ENCODE data around the gene MACROD2. TPM values are rescaled to one million over a fixed set of nuclear protein-coding genes. Genes with fewer than 3 reads are reported as not detected.

The MACROD2 gene
- total RNA-seq, 2 experiments from 2014 or later, result not detected

DNA sequence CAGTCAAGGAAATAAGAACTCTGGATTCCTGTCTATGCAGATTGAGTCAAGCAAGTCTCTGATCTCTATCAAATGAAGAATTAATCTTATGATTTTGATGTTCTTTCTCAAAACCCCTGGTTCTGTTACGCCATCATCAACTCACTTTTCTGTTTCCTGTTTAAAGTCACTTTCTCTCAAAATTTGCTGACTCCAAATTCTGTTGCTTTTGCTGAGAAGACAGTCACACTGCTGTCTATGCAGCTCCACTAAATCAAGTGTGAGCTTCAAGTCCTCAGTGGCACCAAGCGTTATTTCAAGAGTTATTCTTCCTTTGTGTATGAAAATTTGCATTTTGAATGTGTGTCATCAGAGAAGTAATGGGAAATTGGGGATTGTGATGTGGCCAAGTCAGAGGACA is 1914.7 kb downstream of the MACROD2 start:
- Mint-ChIP-seq H3K27ac (no peak overlapping the region), H3K4me3 (no peak overlapping the region), H3K27me3 (no peaks in the 10 kb centered on the region), H3K4me1 (no peaks in the 10 kb centered on the region), H3K9me3 (peaks cover 10% of the 10 kb centered on the region), H3K36me3 (ENCODE audit: low read depth) (no peaks in the 10 kb centered on the region)
- ChIA-PET CTCF (no interaction called here), POLR2A (no interaction called here)
- no peak for DNase-seq

DNA sequence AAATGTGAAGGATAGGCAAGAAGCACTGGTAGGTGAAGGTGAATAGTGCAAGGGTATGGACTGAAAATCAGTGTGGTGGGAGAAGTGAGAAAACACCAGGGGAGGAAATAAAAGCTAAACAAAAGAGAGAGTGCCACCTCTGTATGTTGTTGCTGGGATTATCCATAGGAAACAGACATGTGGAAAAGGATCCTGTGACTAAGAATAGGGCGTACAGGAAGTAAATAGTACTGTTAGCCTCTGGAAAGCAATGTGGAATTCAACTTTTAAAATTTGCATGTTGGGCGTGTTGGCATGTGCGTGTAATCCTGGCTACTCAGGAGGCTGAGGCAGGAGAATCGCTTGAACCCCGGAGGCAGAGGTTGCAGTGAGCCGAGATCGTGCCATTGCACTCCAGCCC is 1916.3 kb downstream of the MACROD2 start:
- POLR2A ChIA-PET, result no interaction called here
- Mint-ChIP-seq H3K36me3 (ENCODE audit: low read depth) (no peaks in the 10 kb centered on the region), H3K4me1 (no peaks in the 10 kb centered on the region), H3K9me3 (peaks cover 10% of the 10 kb centered on the region), H3K27me3 (no peaks in the 10 kb centered on the region), H3K4me3 (no peak overlapping the region), H3K27ac (no peak overlapping the region)
- DNase-seq, result no peak
- CTCF ChIA-PET, result no interaction called here

DNA sequence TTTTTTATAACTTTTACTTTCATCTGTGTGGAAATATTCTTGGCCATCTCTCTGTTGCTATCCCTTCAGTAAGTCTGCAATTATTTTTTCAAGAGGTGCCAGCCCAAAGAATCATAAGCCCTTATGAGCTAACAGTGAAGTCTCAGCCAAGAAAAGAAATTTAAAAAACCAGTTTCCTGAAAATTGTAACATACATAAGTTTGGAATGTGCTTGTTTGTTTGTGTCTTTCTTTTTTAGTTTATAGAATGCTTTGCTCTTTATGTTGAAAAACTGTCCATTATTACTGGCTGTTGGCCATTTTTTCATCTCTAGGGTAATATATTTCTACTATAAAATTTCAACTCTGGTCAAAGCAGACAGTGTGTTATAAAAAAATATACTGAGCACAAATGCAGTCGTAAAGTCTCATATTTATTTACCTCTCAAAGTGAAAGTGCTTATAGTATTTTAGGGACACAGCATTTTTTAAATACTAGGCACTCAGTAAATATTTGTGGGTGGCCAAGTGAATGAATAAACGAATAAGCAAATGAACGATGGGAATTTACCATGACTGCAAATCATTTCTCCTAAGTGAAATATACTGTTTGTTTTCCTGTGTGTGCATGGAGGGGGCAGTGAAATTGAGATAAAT is 1918.2 kb downstream of the MACROD2 start:
- H3K4me3 Mint-ChIP-seq, result no peak overlapping the region
- ChIA-PET POLR2A (no interaction called here), CTCF (no interaction called here)
- H3K27ac Mint-ChIP-seq, result no peak overlapping the region
- no peaks in the 10 kb centered on the region for H3K4me1 Mint-ChIP-seq
- DNase-seq, result no peak
- no peaks in the 10 kb centered on the region for H3K27me3 Mint-ChIP-seq
- H3K36me3 Mint-ChIP-seq (ENCODE audit: low read depth), result no peaks in the 10 kb centered on the region
- H3K9me3 Mint-ChIP-seq, result peaks cover 10% of the 10 kb centered on the region

DNA sequence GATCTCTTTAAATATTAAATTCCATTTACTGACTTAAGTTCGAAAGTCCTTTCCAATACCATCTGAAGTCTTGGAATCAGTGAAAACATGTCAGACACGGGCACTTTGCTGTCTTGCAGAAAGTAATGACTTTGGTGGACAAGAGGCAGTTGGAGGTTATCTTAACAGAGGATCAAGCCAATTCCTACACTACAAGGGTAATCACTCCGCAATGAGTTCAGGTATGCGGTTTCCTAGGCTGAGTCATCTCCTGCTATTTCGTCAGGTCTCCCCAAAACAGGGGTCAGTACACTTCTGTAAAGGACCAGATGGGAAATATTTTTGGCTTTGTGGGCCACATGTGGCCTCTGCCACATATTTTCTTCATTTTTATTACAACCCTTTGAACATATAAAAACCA is 1921.3 kb downstream of the MACROD2 start:
- Mint-ChIP-seq H3K27me3 (no peaks in the 10 kb centered on the region), H3K4me1 (no peaks in the 10 kb centered on the region), H3K4me3 (no peak overlapping the region), H3K27ac (no peak overlapping the region), H3K9me3 (peaks cover 10% of the 10 kb centered on the region), H3K36me3 (ENCODE audit: low read depth) (no peaks in the 10 kb centered on the region)
- no peak for DNase-seq
- POLR2A ChIA-PET, result no interaction called here
- CTCF ChIA-PET, result no interaction called here

DNA sequence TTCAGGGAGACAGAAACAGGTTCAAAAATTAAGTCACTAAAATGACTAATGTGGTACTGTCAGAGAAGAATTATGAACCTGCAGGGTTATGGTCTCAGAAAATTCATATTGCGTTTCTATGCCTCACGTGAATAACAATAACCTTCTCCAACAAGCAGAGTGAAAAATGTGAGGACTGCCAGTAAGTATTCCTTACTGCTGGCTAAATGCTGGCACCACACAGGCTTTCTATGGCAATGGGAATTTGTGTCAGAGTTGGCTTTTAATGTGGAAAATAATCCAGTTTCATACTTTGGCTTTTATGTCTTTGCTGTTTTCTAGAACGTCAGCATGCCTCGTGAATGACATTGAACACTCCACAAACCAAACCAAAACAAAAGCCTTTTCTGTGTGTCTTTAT is 1922.0 kb downstream of the MACROD2 start:
- CTCF ChIA-PET, result no interaction called here
- H3K27me3 Mint-ChIP-seq, result no peaks in the 10 kb centered on the region

DNA sequence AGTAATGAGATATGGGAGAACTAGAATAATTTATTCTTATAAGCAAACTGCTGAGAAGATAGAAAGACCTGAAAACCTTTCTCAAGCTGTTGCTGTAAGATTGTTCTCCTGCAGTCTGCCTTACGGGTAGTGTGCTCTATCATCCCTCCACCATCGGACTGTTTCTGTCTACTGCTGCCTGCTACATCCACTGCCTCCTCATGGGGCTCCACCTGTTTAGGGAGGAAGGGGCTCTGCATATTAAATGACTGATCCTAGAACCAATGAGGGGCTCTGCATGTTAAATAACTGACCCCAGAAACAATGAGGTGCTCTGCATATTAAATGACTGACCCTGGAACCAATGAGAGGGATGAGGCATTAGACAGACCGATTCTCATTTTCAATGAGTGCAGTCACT is 1923.3 kb downstream of the MACROD2 start:
- Mint-ChIP-seq H3K36me3 (ENCODE audit: low read depth) (no peaks in the 10 kb centered on the region), H3K4me1 (no peaks in the 10 kb centered on the region), H3K27me3 (no peaks in the 10 kb centered on the region), H3K4me3 (no peak overlapping the region), H3K27ac (no peak overlapping the region), H3K9me3 (peaks cover 10% of the 10 kb centered on the region)
- POLR2A ChIA-PET, result no interaction called here
- no peak for DNase-seq
- CTCF ChIA-PET, result no interaction called here

More for the DNA sequence above, 1922.0 kb downstream of the MACROD2 start:
- no peak overlapping the region for H3K27ac Mint-ChIP-seq
- DNase-seq, result no peak
- no peaks in the 10 kb centered on the region for H3K4me1 Mint-ChIP-seq
- H3K4me3 Mint-ChIP-seq, result no peak overlapping the region
- peaks cover 10% of the 10 kb centered on the region for H3K9me3 Mint-ChIP-seq
- POLR2A ChIA-PET, result no interaction called here
- H3K36me3 Mint-ChIP-seq (ENCODE audit: low read depth), result no peaks in the 10 kb centered on the region

DNA sequence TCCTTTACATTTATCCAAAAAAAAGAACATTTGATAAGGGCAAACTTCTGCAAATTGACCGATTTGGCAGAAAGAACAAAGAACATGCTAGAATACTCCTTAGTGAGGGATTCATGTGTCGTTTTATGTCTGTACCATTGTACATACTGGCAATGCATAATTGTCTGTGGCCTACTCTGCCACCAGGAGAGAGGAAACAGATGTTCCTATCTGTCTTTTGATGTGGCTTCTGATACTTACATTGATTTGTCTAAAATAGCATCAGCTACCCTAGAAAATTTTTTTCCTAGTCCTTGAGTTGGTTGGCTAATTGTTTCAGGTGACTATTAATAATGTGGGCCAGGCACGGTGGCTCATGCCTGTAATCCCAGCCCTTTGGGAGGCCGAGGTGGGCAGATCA is 1923.8 kb downstream of the MACROD2 start:
- Mint-ChIP-seq H3K9me3 (peaks cover 10% of the 10 kb centered on the region), H3K27ac (no peak overlapping the region), H3K36me3 (ENCODE audit: low read depth) (no peaks in the 10 kb centered on the region), H3K4me3 (no peak overlapping the region), H3K4me1 (no peaks in the 10 kb centered on the region), H3K27me3 (no peaks in the 10 kb centered on the region)
- no peak for DNase-seq
- POLR2A ChIA-PET, result no interaction called here
- CTCF ChIA-PET, result no interaction called here

DNA sequence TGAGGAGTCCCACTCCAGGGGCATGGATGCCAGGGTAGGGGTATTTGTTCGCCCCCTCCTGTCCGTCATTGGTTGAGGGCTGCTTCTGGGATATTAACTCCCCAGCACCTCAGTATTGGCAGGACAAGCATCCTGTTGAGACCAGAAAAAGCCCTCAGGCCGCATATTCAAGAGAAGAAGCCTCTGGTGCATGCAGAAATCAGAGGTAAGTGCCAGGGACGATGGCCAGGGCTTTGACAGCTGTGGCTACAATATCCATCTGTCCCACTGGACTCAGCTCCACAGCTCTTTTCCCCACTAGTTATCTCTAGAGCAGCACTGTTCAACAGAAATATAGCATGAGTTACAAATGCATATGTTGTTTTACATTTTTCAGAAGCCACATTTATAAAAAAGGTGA is 1926.6 kb downstream of the MACROD2 start:
- Mint-ChIP-seq H3K4me3 (no peak overlapping the region), H3K36me3 (ENCODE audit: low read depth) (no peaks in the 10 kb centered on the region), H3K4me1 (no peaks in the 10 kb centered on the region), H3K27me3 (no peaks in the 10 kb centered on the region), H3K27ac (no peak overlapping the region), H3K9me3 (peaks cover 6% of the 10 kb centered on the region)
- ChIA-PET POLR2A (no interaction called here), CTCF (no interaction called here)
- DNase-seq, result no peak

DNA sequence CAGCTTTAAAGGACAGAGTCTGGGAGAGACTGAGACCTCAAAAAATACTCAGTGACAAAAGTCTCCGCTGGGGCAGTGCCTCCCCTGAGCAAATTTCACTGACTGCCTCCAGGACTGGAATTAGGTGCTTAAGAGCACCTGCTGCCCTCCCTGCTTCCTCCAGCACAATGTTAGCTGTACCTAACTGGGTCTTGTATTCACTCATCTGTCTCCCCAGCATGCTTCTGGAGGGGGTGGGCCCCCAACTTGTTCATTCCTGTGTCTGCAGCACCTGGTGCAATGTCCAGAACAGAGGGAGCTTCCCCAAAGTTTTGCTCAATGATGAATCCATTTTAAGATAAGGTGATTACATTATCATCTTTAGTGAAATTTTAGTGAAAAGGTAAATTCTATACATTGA is 1927.2 kb downstream of the MACROD2 start:
- Mint-ChIP-seq H3K9me3 (peaks cover 6% of the 10 kb centered on the region), H3K36me3 (ENCODE audit: low read depth) (no peaks in the 10 kb centered on the region), H3K4me1 (no peaks in the 10 kb centered on the region), H3K4me3 (no peak overlapping the region), H3K27ac (no peak overlapping the region), H3K27me3 (no peaks in the 10 kb centered on the region)
- DNase-seq, result no peak
- POLR2A ChIA-PET, result no interaction called here
- CTCF ChIA-PET, result no interaction called here

DNA sequence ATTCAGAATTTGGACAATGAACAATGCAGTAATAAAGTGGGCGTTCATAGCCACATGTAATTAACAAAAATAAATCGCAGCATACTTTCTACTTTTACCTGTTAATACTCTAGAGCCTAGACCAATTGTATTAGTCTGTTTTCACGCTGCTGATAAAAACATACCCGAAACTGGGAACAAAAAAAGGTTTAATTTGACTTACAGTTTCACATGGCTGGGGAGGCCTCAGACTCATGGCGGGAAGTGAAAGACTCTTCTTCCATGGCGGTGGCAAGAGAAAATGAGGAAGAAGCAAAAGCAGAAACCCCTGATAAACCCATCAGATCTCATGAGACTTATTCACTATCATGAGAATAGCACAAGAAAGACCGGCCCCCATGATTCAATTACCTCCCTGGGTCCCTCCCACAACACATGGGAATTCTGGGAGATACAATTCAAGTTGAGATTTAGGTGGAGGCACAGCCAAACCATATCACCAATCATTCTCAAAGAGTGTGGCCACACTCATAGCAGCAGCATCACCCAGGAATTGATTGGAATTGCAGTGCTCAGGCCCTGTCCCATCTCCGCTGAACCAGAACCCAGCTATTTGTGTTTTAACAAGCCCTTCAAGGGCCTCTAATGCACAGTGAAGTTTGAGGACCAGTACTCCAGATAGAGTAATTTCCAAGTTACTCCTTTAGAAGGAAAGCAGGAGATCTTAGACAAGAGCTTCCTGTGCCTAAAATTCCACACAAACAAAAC is 1927.9 kb downstream of the MACROD2 start:
- no peak for DNase-seq
- Mint-ChIP-seq H3K36me3 (ENCODE audit: low read depth) (no peaks in the 10 kb centered on the region), H3K9me3 (peaks cover 6% of the 10 kb centered on the region), H3K4me1 (no peaks in the 10 kb centered on the region), H3K27ac (no peak overlapping the region), H3K27me3 (no peaks in the 10 kb centered on the region), H3K4me3 (no peak overlapping the region)
- ChIA-PET CTCF (no interaction called here), POLR2A (no interaction called here)

DNA sequence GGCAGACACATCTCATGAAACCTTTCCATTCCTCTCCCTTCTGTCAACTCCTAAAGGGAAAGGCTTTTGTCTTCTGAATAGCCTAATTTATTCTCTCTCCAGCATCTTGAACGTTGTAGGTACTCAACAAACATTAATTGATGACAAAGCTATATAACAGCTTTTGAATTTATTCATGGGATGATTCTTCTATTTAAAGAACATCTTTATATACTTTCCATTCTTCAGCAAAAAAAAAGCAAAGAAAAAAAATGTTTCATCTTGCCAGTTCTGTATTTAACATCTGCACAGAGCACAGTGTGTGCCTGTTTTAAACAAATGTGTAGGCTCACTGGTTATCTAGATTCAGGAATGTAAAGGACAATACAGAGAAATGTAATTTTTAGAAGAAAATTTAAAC is 1929.2 kb downstream of the MACROD2 start:
- no peak for DNase-seq
- Mint-ChIP-seq H3K27ac (no peak overlapping the region), H3K9me3 (peaks cover 6% of the 10 kb centered on the region), H3K4me1 (no peaks in the 10 kb centered on the region), H3K27me3 (no peaks in the 10 kb centered on the region), H3K4me3 (no peak overlapping the region), H3K36me3 (ENCODE audit: low read depth) (no peaks in the 10 kb centered on the region)
- CTCF ChIA-PET, result no interaction called here
- POLR2A ChIA-PET, result no interaction called here

DNA sequence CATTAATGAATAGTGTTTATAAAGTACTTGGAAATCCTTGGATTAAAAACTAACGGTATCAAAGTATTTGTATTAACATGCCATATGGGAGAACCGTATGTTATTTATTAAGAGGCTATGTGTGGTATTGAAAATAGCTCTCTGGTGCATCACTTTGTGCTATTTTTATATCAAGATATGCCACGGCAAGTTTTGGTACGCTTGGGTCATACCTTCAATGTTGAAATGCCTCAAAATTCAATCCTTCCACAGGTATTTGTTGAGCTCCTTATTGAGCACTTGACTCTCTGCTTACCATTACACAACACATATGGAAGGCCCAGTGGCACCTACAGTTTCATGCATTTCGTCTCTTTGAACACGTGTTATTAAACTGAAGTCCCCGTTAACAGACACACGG is 1930.1 kb downstream of the MACROD2 start:
- no peaks in the 10 kb centered on the region for H3K4me1 Mint-ChIP-seq
- ChIA-PET POLR2A (no interaction called here), CTCF (no interaction called here)
- DNase-seq, result no peak
- no peaks in the 10 kb centered on the region for H3K36me3 Mint-ChIP-seq (ENCODE audit: low read depth)
- H3K9me3 Mint-ChIP-seq, result peaks cover 6% of the 10 kb centered on the region
- no peaks in the 10 kb centered on the region for H3K27me3 Mint-ChIP-seq
- H3K27ac Mint-ChIP-seq, result no peak overlapping the region
- no peak overlapping the region for H3K4me3 Mint-ChIP-seq

DNA sequence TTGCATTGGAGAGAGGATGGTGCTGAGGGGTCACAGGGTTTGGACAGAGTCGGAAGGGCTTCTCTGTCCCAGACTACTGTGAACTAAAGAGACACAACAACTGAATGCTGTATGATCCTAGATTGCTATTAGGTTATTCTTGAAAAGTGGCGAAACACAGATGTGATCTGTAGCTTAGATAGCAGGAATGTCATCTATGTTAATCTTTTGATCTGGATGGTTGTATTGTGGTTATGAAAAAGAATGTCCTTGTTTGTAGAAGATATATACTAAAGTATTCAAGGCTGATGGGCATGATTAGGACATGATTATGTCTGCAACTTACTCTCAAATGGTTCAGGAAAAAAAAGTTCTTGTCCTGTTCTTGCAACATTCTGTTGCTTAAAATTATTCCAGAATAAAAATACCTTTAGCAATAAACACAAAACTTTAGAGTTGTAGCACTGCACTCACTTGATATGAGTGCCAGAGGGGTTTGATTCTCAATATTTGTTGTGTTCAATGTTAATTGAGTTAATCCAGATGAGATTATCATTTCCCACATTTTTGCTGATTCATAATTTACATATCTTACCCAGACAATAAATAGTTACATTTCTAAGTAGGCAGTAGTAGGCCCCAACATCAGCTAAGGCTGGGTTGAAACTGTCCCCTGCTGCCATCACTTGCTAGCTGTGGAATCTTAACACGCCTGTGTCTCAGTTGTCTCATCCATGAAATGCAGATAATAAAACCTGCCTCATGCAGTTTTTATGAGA is 1932.8 kb downstream of the MACROD2 start:
- no peaks in the 10 kb centered on the region for H3K36me3 Mint-ChIP-seq (ENCODE audit: low read depth)
- H3K4me1 Mint-ChIP-seq, result no peaks in the 10 kb centered on the region
- CTCF ChIA-PET, result no interaction called here

DNA sequence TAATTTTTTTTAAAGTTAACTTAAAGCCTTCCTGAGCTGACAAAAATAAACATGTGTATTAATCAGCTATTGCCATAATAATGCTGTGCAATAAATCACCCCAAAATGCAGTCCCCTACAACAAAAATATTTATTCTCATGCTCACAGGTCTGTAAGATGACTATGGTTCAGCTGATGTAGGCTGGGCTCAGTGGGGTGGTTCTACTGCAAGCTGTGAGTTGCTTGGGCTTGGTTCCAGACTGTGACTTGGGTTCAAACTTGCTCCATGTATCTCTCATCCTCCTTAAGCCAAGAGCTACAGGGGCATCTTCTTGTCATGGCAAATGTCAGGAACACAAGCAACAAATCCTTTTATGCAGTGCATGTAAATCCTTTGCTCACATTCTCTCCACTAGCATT is 1933.6 kb downstream of the MACROD2 start:
- POLR2A ChIA-PET, result no interaction called here
- no peak overlapping the region for H3K27ac Mint-ChIP-seq
- CTCF ChIA-PET, result no interaction called here
- H3K36me3 Mint-ChIP-seq (ENCODE audit: low read depth), result no peaks in the 10 kb centered on the region
- H3K4me3 Mint-ChIP-seq, result no peak overlapping the region
- H3K9me3 Mint-ChIP-seq, result peaks cover 2% of the 10 kb centered on the region
- DNase-seq, result no peak
- H3K27me3 Mint-ChIP-seq, result no peaks in the 10 kb centered on the region
- no peaks in the 10 kb centered on the region for H3K4me1 Mint-ChIP-seq

More for the DNA sequence above, 1932.8 kb downstream of the MACROD2 start:
- POLR2A ChIA-PET, result no interaction called here
- DNase-seq, result no peak
- Mint-ChIP-seq H3K27ac (no peak overlapping the region), H3K9me3 (peaks cover 1% of the 10 kb centered on the region), H3K4me3 (no peak overlapping the region), H3K27me3 (no peaks in the 10 kb centered on the region)

Data from activated CD4-positive, alpha-beta memory T cell treated with anti-CD3 and anti-CD28 coated beads, Interleukin-2, amount 10 ng/mL, durations not matched to agents 7 days and 5 days (primary cell).